GM18502 (cell line): ENCODE measurements around the gene MYO3B.
"Not testable (repeated sequence)": the region's sequence is repeated elsewhere in the genome, so short reads cannot be mapped to it uniquely, and the experiment has no call there.

Source experiments
- ATAC-seq: cut with Tn5 transposase; IDR thresholded peaks from one replicate; pipeline ENCODE4 v1.9.1; 2021; ENCODE audit warnings: mild to moderate bottlenecking; ENCODE audit not compliant: unreplicated experiment, poor library complexity

The MYO3B gene

DNA sequence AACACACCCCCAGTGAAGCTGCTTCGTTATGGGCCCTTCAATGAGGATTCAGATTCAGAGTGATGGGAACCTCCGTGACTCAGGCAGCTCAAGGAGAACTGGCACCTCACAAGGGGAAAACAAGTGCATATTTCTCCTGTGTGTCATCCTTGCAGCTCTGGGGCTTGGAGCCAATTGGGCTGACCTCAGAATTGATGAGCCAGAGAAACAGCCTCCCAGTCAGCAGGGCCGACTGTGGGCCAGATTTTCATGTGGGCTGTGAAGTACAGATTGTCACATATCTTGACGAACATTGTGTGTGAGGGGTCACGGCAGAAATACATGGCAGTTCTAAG is 347.6 kb downstream of the MYO3B start:
- no peak for ATAC-seq

- no peak for ATAC-seq
Measured at GRCh38 chr2:170530284-170530745, 352.4 kb downstream of the MYO3B start.

DNA sequence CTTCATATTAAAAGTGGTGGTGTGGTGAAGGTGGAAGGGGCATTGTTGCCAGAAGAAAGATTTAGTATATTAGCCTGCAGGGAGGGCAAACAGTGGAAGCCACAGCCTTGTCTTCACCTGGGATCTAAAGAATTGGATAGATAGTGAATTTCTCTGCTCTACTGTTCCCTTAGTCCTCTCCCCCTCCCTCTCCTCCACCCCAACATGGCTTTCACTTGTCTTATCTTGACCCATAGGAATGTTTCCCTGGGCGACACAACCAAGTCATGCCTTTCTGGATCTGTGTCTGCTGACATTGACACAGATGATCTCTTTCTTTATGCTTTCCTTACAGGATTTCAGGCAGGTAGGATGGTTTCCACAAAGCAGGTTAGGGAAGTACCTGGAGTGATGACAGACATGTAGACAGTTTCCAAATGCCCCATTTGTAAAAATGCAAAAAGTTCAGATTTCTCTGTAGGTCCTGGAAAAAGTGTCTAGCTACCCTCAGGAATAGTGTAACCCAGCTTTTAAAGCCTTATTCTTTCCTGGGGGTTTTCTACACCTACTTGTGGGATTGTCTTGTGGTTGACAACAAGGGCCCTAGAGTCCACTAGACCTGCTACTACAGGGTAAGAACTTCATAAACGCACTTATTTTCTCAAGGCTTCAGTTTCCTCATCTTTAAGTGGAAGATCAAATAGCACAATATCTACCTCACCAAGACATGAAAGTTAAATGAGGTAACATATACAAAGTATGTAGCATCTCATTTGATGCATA is 353.0 kb downstream of the MYO3B start:
- ATAC-seq = no peak

DNA sequence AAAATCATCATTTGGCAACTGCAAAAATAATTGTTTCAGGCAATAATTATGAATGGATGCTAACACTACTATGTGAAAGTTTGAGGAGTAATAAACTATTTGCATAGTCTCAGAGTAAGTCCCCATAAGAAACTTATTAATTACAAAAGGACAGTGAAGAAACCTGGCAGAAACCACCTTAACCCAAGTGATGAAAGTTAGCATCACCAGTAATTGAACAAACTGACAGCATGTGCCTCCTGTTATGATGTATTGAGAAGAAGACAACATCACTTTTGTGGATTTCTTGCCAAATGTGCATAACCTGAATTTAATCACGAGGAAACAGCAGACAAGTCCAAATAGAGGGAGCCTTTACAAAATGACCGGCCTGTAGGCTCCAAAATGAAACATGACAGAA is 353.9 kb downstream of the MYO3B start:
- no peak for ATAC-seq

- ATAC-seq = no peak
Measured at GRCh38 chr2:170533156-170533555, 355.2 kb downstream of the MYO3B start.

GRCh38 chr2:170535552-170535951 is 357.6 kb downstream of the MYO3B start:
- no peak for ATAC-seq

DNA sequence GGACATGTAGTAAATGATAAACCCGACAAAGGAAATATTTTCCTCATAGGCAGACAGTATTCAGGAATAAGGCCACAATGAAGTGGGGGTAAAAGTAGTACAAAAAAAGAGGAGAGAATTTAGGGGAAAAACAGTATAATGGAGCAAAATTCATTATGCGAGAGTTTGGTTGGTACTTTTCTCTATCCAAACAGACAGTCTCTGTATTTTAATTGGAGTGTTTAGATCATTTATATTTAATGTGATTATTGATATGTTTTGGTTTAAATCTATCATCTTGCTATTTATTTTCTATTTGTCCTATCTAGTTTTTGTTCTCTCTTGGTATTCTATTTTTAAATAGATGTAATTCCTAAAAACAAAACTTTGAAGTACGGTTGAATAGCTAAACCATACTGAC is 366.9 kb downstream of the MYO3B start:
- no peak for ATAC-seq

GRCh38 chr2:170548304-170548703 is 370.4 kb downstream of the MYO3B start:
- ATAC-seq = no peak

DNA sequence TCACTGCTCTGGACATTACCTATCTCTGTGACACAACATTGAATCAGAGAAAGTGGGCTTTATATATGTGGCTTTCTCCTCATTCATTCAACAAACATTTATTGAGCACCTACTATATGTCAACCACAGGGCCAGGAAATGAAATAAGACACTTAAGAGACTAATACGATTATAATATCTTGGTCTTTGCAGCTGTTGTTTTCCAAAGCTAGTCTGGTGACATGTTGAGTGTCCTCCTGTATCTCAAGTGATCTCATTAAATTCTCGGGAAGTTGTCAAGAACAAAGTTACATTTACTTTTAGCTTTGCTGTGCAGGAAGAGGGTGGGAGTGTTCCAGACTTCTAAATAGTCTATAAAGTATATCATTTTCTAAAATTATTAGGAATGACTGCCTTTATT is 372.6 kb downstream of the MYO3B start:
- no peak for ATAC-seq

DNA sequence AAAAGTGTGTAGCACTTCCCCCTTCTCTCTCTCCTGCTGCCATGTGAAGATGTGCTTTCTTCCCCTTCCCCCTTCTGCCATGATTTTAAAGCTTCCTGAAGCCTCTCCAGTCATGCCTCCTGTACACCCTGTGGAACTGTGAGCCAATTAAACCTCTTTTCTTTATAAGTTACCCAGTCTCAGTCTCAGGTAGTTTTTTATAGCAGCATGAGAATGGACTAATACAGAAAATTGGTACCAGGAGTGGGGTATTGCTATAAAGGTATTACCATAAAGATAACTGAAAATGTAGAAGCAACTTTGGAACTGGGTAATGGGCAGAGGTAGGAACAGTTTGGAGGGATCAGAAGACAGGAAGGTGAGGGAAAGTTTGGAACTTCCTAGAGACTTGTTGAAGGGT is 374.0 kb downstream of the MYO3B start:
- ATAC-seq = not testable (repeated sequence)

DNA sequence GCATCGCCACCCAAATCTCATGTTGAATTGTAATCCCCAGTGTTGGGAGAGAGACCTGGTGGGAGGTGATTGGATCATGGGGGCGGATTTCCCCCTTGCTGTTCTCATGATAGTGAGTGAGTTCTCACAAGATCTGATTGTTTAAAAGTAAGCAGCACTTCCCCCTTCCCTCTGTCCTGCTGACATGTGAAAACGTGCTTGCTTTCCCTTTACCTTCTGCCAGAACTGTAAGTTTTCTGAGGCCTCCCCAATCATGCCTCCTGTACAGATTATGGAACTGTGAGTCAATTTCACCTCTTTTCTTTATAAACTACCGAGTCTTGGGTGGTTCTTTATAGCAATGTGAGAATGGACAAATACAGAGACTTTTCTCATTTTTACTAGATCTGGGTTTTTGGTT is 375.8 kb downstream of the MYO3B start:
- ATAC-seq = no peak

DNA sequence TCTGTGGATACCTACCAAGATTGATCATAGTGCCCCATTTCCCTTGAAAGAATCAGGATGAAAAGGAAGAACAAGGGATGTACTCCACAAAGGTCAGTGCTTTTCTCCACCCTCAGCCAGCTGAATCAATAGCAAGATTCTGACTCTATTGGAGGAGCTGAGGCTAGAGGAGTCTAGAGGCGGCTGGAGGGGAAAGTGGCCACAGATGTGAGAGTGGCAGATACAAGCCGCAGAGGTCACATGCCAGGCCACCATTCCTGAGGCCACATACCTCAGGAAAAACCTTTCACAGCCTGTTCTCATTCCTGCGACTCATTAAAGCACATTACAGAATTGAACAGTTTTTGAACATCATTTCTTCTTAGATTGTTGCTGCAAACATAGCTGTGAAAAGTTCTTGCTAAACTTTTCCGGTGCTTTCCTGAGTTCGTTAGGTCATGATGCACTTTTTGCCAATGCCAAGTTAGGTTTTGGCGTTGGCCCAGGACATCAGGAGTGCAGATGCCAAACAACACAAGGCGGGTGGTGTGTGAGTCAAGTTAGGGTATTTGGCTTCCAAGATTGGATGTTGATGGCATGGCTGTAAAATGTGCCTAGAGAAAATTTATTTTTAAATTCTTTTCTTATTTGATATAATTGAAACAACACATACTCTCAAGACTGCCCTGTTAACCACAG is 376.5 kb downstream of the MYO3B start:
- ATAC-seq = no peak

DNA sequence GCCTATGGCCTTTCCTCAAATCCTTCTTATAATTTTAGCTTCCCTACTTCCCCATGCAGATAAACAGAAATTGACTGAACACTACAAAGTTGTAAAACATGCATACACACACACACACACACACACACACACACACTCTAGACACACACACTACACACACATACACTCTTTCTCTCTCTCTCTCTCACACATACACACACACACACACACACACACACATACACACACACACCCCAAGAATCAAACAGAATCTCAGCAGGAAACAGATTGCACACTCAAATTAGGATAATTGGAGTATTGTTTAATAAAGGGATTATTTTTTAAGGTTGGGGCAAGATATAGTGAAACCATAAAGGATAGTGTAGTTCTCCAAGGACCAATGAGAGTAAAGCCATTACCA is 385.0 kb downstream of the MYO3B start:
- ATAC-seq = no peak

DNA sequence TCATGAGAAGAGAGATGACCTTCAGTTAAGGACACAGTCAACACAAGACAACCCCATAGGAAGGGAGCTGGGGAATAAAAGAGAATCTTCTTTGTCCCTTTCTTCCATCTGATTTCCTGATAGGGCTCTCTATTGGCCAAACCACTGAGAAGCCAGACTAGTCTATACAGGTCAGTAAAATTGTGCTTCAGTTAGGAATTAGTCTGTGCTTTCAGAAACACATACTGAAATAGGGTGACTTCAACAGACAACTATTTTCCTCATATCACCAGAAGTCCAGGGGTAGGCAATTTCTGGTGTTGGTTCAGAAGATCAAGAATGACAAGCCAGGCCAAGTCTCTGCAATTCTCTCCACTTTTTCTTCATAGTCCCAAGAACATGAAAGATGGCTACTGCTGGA is 385.5 kb downstream of the MYO3B start:
- no peak for ATAC-seq

DNA sequence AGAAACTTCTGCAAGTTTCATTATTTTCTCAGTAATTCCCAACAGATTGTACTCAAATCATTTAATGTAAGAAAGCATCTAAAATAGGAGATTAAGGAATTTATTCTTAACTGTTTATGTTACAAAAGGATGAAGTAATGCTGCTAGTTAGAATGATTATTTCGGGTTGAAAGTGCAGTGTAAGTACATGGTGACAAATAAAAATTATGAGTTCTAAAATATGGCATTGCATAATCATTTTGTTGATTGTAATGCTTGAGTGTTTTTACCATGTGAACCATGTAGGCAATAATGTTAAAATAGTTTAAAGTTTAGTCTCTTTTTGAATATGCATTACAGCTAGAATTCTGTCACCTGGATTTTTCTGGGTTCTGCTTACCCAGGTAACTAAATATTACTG is 388.2 kb downstream of the MYO3B start:
- ATAC-seq = no peak

- no peak for ATAC-seq
Measured at GRCh38 chr2:170567429-170567828, 389.5 kb downstream of the MYO3B start.

DNA sequence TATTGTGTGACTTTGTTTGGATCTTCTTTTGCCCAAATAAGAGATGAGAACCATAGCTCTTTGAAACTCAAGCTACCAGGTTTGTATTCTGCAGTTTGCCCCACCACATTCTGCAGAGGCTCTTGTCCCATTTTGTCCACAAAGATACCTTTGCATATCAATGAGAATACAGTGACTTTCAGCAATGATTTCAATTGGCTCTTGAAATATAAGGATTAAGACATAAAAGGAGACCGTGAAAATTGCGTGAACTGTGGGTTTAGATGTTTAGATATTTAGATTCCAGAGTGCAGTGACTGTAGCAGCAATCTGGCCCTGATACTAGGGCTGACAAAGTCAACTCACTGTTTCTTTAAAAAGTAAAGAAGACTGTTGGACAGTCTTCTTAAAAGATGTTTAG is 390.6 kb downstream of the MYO3B start:
- no peak for ATAC-seq

DNA sequence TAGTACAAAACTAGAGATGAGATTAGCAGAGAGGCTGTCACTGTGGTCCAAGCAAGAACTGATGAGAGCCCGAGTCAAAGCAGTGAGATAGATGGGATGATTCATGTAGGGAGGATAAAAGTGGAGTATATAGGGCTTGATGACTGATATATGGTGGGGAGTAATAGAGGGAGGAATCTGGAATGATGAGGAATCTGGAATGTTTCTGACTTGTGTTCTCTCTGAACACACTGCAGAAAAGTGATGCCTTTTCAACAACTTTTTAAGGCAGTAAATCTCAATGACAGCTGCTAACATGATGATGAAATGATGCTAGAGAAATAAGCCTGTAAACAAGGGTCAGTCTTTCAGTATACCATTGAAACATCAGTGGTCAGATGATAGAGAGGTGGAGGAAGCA is 393.7 kb downstream of the MYO3B start:
- no peak for ATAC-seq

- ATAC-seq = no peak
Measured at GRCh38 chr2:170573671-170574070, 395.7 kb downstream of the MYO3B start.

- no peak for ATAC-seq
Measured at GRCh38 chr2:170576296-170576695, 398.3 kb downstream of the MYO3B start.

DNA sequence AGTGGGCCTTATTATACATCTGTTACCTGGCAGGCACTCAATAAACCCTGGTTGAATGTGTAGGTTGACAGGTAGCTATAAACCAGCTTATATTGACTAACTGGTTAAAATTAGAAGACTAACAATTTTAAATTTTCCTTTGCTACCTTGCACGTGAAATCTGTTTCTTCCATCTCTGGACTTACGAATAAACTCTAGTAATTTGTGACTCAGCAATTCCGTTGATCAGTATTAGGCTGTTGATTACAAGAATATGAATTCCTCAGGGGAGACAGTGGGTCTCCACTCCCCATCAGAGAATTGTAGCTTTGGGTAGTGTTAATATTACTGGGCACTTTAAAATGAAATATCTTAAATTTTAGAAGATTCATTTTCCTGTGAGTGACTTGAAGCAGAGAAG is 399.4 kb downstream of the MYO3B start:
- no peak for ATAC-seq

GRCh38 chr2:170578606-170579005 is 400.7 kb downstream of the MYO3B start:
- ATAC-seq = no peak
